Omental fat pad (tissue), 4 donors: ENCODE measurements around the gene OSBP2. TPM values are rescaled to one million over a fixed set of nuclear protein-coding genes. Genes with fewer than 3 reads are reported as not detected.
A peak's percentile ranks its signal among the peaks of the same experiment; 100 is the strongest.

Source experiments
- ATAC-seq: fragments of 150-250 bp; one replicate; pipeline ENCODE4 v1.9.1; 2016; ENCODE audit warnings: mild to moderate bottlenecking, moderate library complexity; ENCODE audit not compliant: low FRiP score
- DNase-seq: peaks from one replicate; pipeline ENCODE4 v3.0.0-alpha.2; 2019; ENCODE audit warnings: low spot score
- total RNA-seq, 4 donors: library from RNA; depleted of rRNA; stranded (reverse); fragments of >200 nt; gene quantifications; one replicate each; pipeline ENCODE4 v1.1.0, GENCODE V29; 2016
- TF ChIP-seq, protein P1 (sequence below), 3 donors: fragments of 450-650 bp; IDR thresholded peaks; one replicate each; pipeline ENCODE4 v1.5.1; 2016 to 2017; ENCODE audit warnings: antibody characterized with exemption in 3 of 3, mild to moderate bottlenecking in 3 of 3, moderate library complexity in 2 of 3

OSBP2 gene
- total RNA-seq, 4 donors from 2014 or later, result 1.3 to 7.4 (median 4.4) TPM

DNA sequence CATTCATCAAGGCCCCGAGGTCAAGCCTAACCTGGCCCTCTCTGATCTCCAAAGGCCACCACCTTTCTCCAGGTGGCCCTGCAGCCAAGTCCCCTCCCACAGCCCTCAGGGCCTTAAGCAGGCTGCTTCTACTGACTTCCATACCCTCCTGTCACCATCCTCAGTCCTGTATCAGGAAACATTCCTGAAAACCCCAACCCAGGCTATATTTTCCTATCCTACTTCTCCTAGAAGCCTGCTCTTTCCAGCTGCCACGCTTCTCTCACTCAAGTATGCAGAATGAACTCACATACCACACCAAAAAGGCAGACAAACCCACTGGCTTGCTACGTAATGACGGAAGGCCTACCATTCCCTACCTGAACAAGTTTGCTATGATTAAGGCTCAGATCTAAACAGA is 250.3 kb downstream of the OSBP2 start:
- DNase-seq (no peak), ATAC-seq (no peak)
- TF ChIP-seq, protein P1, sequence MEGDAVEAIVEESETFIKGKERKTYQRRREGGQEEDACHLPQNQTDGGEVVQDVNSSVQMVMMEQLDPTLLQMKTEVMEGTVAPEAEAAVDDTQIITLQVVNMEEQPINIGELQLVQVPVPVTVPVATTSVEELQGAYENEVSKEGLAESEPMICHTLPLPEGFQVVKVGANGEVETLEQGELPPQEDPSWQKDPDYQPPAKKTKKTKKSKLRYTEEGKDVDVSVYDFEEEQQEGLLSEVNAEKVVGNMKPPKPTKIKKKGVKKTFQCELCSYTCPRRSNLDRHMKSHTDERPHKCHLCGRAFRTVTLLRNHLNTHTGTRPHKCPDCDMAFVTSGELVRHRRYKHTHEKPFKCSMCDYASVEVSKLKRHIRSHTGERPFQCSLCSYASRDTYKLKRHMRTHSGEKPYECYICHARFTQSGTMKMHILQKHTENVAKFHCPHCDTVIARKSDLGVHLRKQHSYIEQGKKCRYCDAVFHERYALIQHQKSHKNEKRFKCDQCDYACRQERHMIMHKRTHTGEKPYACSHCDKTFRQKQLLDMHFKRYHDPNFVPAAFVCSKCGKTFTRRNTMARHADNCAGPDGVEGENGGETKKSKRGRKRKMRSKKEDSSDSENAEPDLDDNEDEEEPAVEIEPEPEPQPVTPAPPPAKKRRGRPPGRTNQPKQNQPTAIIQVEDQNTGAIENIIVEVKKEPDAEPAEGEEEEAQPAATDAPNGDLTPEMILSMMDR (IDR thresholded peaks at IDR 0.05), result no peak

DNA sequence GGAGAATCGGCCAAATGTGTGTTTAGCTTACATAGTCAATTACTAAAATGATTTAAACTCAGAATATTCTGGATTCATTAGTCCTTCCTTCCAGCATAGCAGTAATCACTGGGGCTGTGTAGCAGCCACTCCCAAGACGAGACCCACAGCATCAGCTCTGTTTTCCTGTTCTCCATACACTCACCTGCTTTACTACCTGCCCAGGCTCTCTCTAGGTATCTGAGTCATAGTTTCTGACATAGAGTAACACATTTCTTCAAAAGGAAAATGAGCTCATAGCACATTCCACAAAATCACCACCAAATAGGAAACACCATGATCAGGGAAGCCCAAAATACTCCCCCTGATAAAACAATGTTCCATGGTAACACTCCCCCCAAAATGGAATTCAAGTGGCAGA is 251.0 kb downstream of the OSBP2 start:
- no peak for DNase-seq
- no peak for ATAC-seq

DNA sequence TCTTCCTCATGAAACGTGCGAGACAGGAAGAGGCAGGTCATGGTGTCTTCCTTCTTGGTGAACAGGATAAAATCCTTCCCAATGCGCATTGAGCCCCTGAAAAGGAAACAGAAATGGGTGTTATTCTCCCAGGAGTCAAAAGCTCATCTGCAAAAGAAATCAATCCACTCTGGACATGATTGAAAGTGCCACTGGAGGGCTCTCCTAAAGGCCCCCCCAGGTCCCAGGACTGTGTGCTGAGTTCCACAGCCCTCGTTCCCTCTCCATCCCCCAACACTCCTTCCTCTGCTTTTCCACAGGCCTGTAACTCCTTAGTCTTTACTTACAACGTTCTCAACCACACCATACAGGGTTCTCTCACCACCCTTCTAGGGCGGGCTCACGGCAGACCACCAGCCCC is 251.7 kb downstream of the OSBP2 start:
- TF ChIP-seq, protein P1 (IDR thresholded peaks at IDR 0.05), result no peak
- ATAC-seq (no peak), DNase-seq (no peak)

More for the DNA sequence above, 251.0 kb downstream of the OSBP2 start:
- TF ChIP-seq, protein P1 (IDR thresholded peaks at IDR 0.05), result no peak

DNA sequence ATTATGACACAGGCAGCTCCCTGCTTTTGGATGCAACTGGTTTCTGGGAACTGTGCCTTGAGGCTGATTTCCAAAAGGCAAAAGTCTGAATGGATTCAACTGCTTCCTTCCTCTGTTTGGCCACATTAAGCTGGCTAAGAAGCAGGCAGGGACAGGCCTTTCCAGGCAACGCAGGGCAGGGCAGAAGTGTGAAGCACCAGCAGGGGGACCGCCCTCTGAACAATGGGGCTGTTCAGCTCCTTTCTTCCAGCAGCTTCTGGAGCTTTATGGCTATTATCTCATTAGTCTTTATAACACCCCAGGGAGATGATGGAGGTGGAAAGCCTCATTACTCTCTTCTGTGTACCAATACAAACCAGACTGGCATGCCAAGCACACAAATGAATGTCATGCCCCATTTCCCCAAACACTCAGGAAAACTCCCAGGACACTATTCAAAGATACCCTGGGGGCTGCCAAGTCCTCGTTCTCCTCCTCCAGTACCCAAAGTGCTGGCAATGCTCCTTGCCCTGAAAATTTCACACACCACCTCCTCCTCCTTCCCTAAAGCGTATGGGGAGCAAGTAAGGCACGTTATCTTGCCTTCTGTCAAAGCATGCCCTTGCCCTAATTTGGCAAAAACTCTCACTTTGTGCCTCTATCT is 252.6 kb downstream of the OSBP2 start:
- DNase-seq (no peak), ATAC-seq (no peak)
- TF ChIP-seq, protein P1 (IDR thresholded peaks at IDR 0.05), result no peak

DNA sequence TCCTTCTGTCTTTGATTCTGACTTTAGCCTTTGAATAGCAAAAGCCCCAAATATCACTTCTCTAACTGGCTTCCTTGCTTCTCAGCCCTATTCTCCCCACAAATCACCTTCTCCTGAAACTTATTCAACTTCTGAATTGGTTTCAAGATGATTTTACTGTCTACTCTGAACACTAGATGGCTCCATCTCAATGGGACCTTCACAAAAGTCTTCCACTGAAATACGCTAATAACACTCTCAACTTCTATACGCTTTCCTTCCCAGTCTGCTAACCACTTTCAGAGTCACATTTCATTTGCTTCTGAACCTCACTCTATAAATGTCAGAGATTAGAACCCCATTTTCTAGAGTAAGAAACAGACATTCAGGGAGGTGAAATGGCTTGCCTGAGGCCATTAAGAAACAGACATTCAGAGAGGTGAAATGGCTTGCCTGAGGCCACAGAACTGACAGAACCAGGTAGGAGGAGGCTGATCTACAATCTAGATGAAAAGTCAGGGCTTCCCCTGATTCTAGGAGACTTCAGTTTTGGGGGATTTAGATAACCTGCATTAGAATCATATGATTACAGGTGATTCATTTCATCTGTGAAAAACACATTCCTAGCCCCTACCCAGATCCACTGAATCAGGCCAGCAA is 253.3 kb downstream of the OSBP2 start:
- TF ChIP-seq, protein P1 (IDR thresholded peaks at IDR 0.05), result peak in 1 of 3 donors; percentile 6
- DNase-seq, result no peak
- peak; percentile 57 for ATAC-seq

DNA sequence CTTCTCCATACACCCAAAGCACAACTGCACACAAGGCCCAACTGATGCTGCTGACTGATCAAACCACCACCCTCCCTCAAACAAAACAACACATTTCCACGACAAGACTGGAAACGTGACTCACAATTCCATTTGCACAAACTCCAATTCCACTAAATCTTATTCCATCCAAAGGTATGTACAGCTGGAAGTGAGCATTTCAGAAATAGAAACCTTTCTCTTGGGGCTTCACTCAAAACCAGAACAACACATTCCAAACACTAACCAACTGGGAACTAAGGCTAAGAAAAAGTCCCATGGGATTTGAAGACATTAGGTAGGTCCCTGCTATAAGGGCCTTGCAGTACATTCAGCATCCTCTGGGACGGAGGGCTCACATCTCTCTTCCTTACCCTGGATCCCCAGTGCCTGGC is 254.3 kb downstream of the OSBP2 start:
- ATAC-seq (no peak), DNase-seq (no peak)
- TF ChIP-seq, protein P1 (IDR thresholded peaks at IDR 0.05), result no peak
